Sigmoid colon (tissue), 7 donors: ENCODE data around the gene WDR81. TPM values are rescaled to one million over a fixed set of nuclear protein-coding genes. Genes with fewer than 3 reads are reported as not detected.

ENCODE experiments used
- DNase-seq: peaks from one replicate; pipeline ENCODE4 v3.0.0-alpha.2; 2019
- H3K27ac ChIP-seq, 4 donors: fragments of 200-600 bp; sonication (generic); one replicate each; pipeline ENCODE4 v1.5.1; 2016 to 2019; ENCODE audit warnings: mild to moderate bottlenecking in 1 of 4
- H3K27me3 ChIP-seq, 3 donors: fragments of 200-600 bp; sonication (generic); one replicate each; pipeline ENCODE4 v1.5.1; 2019; ENCODE audit warnings: mild to moderate bottlenecking in 1 of 3
- H3K36me3 ChIP-seq, 4 donors: fragments of 200-600 bp; sonication (generic); one replicate each; pipeline ENCODE4 v1.5.1; 2016 to 2019
- H3K4me1 ChIP-seq, 4 donors: fragments of 200-600 bp; sonication (generic); one replicate each; pipeline ENCODE4 v1.5.1; 2017 to 2019
- H3K4me3 ChIP-seq, 4 donors: fragments of 200-600 bp; sonication (generic); one replicate each; pipeline ENCODE4 v1.5.1; 2017 to 2019; ENCODE audit warnings: mild to moderate bottlenecking in 2 of 4, moderate library complexity in 1 of 4
- H3K9me3 ChIP-seq, 4 donors: fragments of 200-600 bp in 3 of 4; sonication (generic) in 3 of 4; one replicate each; pipeline versions ENCODE4 v1.5.1 to v1.6.1; 2013 to 2019
- EP300 ChIP-seq, 4 donors: sonication (generic); formaldehyde crosslinking; IDR thresholded peaks; one replicate each; pipeline ENCODE4 v1.6.1; 2017; ENCODE audit warnings: antibody characterized with exemption in 4 of 4
- POLR2A ChIP-seq, 2 donors: fragments of 450-650 bp; IDR thresholded peaks; one replicate each; pipeline ENCODE4 v1.6.1; 2016; ENCODE audit warnings: antibody characterized with exemption in 2 of 2, mild to moderate bottlenecking in 2 of 2, moderate library complexity in 2 of 2
- POLR2AphosphoS5 ChIP-seq, 4 donors: sonication (generic); formaldehyde crosslinking; IDR thresholded peaks; one replicate each; pipeline ENCODE4 v1.6.1; 2017; ENCODE audit warnings: antibody characterized with exemption in 4 of 4
- WGBS, 2 donors: extraction: QIAGEN DNeasy Blood & Tissue Kit; methylation state at CpG; one replicate each; pipeline ENCODE4 v1.1.7; 2013; 5-methylcytosine and 5-hydroxymethylcytosine counted together
- intact Hi-C: fragments of 100-400 bp; cut with DNase I; formaldehyde crosslinking; loops from one replicate; pipeline ENCODE4 v1.15.1; 2023
- polyA plus RNA-seq, 3 donors: library from polyadenylated mRNA; stranded (reverse); fragments of 200-250 nt; gene quantifications; one replicate each; pipeline ENCODE4 v1.2.3, GENCODE V29; 2013
- total RNA-seq, 4 donors: library from RNA; depleted of rRNA; stranded (reverse); fragments of >200 nt; gene quantifications; one replicate each; pipeline ENCODE4 v1.1.0, GENCODE V29; 2016
- TF ChIP-seq, protein P1 (sequence below), 4 experiments: fragments of 450-650 bp in 3 of 4; fragments of 200-600 bp in 1 of 4; IDR thresholded peaks; one replicate each; pipeline ENCODE4 v1.5.1; 2016 to 2019; ENCODE audit warnings: antibody characterized with exemption in 4 of 4, mild to moderate bottlenecking in 3 of 4, moderate library complexity in 2 of 4
- donor health status: healthy with polysubstance abuse.
- donor health status: Bipolar disorder and iron deficiency.
- donor health status: healthy.

WDR81 gene
- total RNA-seq (10 to 100 TPM; 21.8 to 49.3 (median 28.2) TPM), polyA plus RNA-seq (10 to 100 TPM in 1 of 3 donors, 1 to 10 TPM in 2; 6.6 to 29.3 (median 7.4) TPM)

DNA sequence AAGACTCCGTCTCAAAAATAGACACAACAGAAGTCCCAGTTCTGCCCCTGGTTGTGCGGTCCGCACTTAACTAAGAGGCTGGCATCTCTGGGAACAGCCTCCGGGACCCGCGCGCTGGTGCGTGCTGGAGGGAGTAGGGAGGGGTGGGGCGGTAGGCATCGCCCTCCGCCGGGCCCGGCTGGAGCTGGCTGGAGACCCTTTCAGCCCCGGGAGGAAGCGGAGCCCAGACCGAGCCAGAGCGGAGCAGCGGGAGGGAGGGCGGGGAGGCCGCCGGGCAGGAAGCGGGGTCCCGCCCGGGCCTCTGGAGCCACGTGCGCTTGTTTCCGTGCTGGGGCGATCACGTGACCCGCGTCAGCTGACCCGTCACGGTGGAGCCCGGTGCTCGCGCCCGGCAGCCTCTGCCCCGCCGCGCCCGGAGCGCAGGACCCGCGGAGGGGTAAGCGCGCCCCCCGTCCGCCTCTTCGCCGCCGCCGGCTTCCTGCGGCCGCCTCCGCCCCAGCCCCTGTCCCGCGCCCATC is at the start of gene WDR81:
WDR81 (plus strand) TSS at position 354 of the 518 bp plus-strand sequence. CDS start 256 bp downstream, outside the sequence.
- Histone ChIP-seq H3K4me1 (peaks cover 0 to 58% (median 38%) of the 10 kb centered on the region in 4 donors), H3K9me3 (no peaks in the 10 kb centered on the region), H3K36me3 (peaks cover 0 to 26% (median 12%) of the 10 kb centered on the region in 4 donors), H3K27ac (peak within 1 kb of the TSS; percentile 83 to 95 (median 90)), H3K4me3 (peak within 1 kb of the TSS; percentile 50 to 87 (median 77)), H3K27me3 (no peaks in the 10 kb centered on the region)
- intact Hi-C loops = loop anchor here (1.0 to 2.0 kb wide), 2 partner anchors 60 to 105 kb away; partner anchors contain the start of gene SMYD4
- 0 to 1% methylated on average over 57 of the region's 57 CpGs for WGBS, 2 donors
- TF ChIP-seq EP300 (IDR thresholded peaks at IDR 0.05) = peak in 1 of 4 donors; percentile 52
- no peak for TF ChIP-seq POLR2A (IDR thresholded peaks at IDR 0.05)
- TF ChIP-seq POLR2AphosphoS5 (IDR thresholded peaks at IDR 0.05) = peak in 3 of 4 donors; percentile 53 to 74 (median 65)
- TF ChIP-seq, protein P1, sequence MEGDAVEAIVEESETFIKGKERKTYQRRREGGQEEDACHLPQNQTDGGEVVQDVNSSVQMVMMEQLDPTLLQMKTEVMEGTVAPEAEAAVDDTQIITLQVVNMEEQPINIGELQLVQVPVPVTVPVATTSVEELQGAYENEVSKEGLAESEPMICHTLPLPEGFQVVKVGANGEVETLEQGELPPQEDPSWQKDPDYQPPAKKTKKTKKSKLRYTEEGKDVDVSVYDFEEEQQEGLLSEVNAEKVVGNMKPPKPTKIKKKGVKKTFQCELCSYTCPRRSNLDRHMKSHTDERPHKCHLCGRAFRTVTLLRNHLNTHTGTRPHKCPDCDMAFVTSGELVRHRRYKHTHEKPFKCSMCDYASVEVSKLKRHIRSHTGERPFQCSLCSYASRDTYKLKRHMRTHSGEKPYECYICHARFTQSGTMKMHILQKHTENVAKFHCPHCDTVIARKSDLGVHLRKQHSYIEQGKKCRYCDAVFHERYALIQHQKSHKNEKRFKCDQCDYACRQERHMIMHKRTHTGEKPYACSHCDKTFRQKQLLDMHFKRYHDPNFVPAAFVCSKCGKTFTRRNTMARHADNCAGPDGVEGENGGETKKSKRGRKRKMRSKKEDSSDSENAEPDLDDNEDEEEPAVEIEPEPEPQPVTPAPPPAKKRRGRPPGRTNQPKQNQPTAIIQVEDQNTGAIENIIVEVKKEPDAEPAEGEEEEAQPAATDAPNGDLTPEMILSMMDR (IDR thresholded peaks at IDR 0.05) = no peak
- DNase-seq = peak; percentile 96

DNA sequence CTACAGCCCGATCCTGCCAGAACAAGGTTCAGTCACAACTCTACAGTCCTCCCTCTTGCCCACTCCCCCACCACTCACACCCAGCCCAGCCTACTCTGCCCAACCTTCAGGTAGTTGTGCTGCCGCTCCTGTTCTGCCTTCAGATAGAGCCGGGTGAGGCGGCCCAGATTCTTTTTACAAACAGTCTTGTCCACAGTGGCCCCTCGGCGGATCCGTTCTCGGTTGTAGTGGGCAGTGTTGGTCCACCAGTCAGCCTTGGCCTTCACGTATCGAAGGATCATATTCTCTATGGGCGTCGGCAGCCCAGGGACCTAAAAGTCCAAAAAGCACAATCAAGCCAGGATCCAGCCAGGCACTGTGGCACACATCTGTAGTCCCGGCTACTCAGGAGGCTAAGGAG is 48.1 kb upstream of the WDR81 start:
- no peak for DNase-seq
- Histone ChIP-seq H3K27ac (no peak overlapping the region), H3K27me3 (no peaks in the 10 kb centered on the region), H3K9me3 (no peaks in the 10 kb centered on the region), H3K4me1 (no peaks in the 10 kb centered on the region), H3K36me3 (peaks cover 87 to 100% (median 97%) of the 10 kb centered on the region in 4 donors), H3K4me3 (no peak overlapping the region)
- 92 to 97% methylated on average over 13 of the region's 13 CpGs for WGBS, 2 donors
- intact Hi-C loops = no loop called here
- TF ChIP-seq, protein P1 (IDR thresholded peaks at IDR 0.05) = no peak
- TF ChIP-seq EP300 (IDR thresholded peaks at IDR 0.05) (no peak), POLR2A (IDR thresholded peaks at IDR 0.05) (no peak)

DNA sequence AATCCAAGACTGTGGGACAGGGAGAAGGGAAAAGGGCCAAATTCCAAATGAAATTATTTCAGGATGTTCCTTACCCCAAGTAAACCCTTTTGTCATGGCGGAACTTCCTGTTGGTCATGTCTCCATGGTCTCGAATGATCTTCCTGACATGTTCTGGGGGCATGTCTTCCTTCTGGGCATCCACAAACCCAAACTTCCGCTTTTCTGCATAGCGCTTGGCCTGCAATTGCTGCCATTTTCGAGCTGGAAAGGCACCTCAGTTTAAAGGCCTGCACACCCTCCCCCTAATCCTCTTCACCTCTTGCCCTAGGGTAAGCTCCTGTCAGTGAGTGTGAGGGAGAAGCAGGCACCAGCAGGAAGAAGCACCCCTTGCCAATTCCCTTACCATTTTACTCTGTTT is 41.0 kb upstream of the WDR81 start:
- WGBS, 2 donors = 78 to 80% methylated on average over 5 of the region's 5 CpGs
- no peaks in the 10 kb centered on the region for H3K27me3 ChIP-seq
- peaks cover 34 to 50% (median 39%) of the 10 kb centered on the region in 4 donors for H3K36me3 ChIP-seq
- intact Hi-C loops = no loop called here
- TF ChIP-seq EP300 (IDR thresholded peaks at IDR 0.05) = no peak
- TF ChIP-seq, protein P1 (IDR thresholded peaks at IDR 0.05) = no peak
- TF ChIP-seq POLR2AphosphoS5 (IDR thresholded peaks at IDR 0.05) = no peak
- no peak for TF ChIP-seq POLR2A (IDR thresholded peaks at IDR 0.05)
- H3K9me3 ChIP-seq = no peaks in the 10 kb centered on the region
- H3K27ac ChIP-seq = peak overlapping the region; percentile 91 to 98 (median 96)
- H3K4me1 ChIP-seq = peaks cover 0 to 28% (median 26%) of the 10 kb centered on the region in 4 donors
- DNase-seq = no peak
- peak overlapping the region; percentile 82 to 97 (median 90) for H3K4me3 ChIP-seq

DNA sequence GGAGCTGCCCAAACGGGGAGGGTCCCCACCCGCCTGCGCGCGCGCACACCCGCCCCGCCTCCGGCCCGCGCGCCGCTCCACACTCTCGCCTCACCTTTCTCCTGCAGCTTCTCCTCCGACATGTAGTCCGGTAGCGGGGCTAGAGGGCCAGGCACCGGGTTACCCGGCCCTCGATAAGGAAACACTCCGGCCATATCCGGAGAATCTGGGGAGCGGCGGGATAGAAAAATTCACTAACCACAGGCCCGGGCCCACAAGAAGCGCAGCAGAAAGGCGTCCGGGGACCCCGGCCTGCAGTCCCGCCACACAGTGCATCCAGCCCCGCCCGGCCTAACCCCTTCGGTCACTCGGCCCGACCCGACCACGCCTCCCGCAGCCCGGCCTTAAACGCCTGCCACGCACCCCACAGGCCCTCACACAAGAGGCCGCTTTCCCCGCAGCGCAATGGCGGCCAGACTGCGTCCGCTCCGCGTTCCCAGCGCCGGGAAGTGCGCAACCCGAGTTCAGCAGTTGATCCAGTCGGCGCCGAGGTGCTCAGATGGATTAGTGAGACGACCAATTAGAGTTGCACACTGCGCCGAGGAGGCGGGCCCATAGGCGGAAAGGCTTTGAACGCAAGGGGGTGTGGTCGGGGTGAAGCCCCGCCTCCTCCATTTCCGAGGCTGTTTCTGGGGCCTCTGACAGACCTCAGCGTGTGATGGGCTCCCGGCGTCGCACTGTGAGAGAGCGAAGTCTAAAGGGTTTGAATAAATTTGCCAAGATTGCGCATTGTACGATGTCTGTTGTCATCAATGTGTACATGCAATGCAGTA is 39.9 kb upstream of the WDR81 start, which contains the start of gene PRPF8:
PRPF8 (minus strand) TSS at position 490 of the 812 bp plus-strand sequence; CDS start at position 194, 296 bp downstream.
- peak within 1 kb of the TSS; percentile 82 to 97 (median 90) for H3K4me3 ChIP-seq
- peak within 1 kb of the TSS; percentile 91 to 98 (median 96) for H3K27ac ChIP-seq
- intact Hi-C loops = loop anchor here (1.0 to 2.0 kb wide), 2 partner anchors 26 to 35 kb away; partner anchors contain the start of genes RILP and TLCD2
- peak; percentile 98 for TF ChIP-seq POLR2A (IDR thresholded peaks at IDR 0.05)
- TF ChIP-seq, protein P1 (IDR thresholded peaks at IDR 0.05) = no peak
- peak; percentile 100 for TF ChIP-seq POLR2AphosphoS5 (IDR thresholded peaks at IDR 0.05)
- no peak for TF ChIP-seq EP300 (IDR thresholded peaks at IDR 0.05)
- peaks cover 0 to 28% (median 26%) of the 10 kb centered on the region in 4 donors for H3K4me1 ChIP-seq
- WGBS, 2 donors = 0% methylated on average over 72 of the region's 72 CpGs
- peak; percentile 99 for DNase-seq
- no peaks in the 10 kb centered on the region for H3K27me3 ChIP-seq
- H3K36me3 ChIP-seq = peaks cover 23 to 38% (median 28%) of the 10 kb centered on the region in 4 donors
- no peaks in the 10 kb centered on the region for H3K9me3 ChIP-seq
